ENCODE measurements around the gene HBP1.

DNA sequence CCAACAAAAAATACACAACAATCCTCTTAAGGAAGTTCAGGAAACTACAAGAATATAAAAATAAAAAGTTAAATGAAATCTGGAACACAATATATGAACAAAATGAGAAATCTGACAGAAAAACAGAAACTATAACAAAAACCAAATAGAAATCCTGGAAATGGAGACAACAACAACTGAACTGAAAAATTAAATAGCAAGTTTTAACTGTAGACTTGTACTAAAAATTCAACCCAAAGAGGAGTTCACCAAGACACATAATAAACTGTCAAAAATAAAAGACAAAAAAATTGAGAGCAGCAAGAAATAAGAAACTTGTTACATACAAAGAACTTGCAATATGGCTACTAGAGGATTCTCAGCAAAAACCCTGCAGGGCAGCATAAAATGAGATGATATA is 45.1 kb downstream of the HBP1 start:
- TF ChIP-seq, protein P1, sequence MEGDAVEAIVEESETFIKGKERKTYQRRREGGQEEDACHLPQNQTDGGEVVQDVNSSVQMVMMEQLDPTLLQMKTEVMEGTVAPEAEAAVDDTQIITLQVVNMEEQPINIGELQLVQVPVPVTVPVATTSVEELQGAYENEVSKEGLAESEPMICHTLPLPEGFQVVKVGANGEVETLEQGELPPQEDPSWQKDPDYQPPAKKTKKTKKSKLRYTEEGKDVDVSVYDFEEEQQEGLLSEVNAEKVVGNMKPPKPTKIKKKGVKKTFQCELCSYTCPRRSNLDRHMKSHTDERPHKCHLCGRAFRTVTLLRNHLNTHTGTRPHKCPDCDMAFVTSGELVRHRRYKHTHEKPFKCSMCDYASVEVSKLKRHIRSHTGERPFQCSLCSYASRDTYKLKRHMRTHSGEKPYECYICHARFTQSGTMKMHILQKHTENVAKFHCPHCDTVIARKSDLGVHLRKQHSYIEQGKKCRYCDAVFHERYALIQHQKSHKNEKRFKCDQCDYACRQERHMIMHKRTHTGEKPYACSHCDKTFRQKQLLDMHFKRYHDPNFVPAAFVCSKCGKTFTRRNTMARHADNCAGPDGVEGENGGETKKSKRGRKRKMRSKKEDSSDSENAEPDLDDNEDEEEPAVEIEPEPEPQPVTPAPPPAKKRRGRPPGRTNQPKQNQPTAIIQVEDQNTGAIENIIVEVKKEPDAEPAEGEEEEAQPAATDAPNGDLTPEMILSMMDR (conservative IDR thresholded peaks at IDR 0.05; ENCODE audit: low read length): no peak
- TF ChIP-seq EZH2phosphoT487 (IDR thresholded peaks at IDR 0.05; ENCODE audit: borderline replicate concordance, low read depth, low read length): no peak

All from OCI-LY7 (cell line).